Sigmoid colon (tissue), 7 donors: ENCODE results near the gene AKAP12. TPM values are rescaled to one million over a fixed set of nuclear protein-coding genes. Genes with fewer than 3 reads are reported as not detected.

ENCODE experiments used
- DNase-seq: peaks from one replicate; pipeline ENCODE4 v3.0.0-alpha.2; 2019
- H3K27ac ChIP-seq, 4 donors: fragments of 200-600 bp; sonication (generic); one replicate each; pipeline ENCODE4 v1.5.1; 2016 to 2019; ENCODE audit warnings: mild to moderate bottlenecking in 1 of 4
- H3K27me3 ChIP-seq, 3 donors: fragments of 200-600 bp; sonication (generic); one replicate each; pipeline ENCODE4 v1.5.1; 2019; ENCODE audit warnings: mild to moderate bottlenecking in 1 of 3
- H3K36me3 ChIP-seq, 4 donors: fragments of 200-600 bp; sonication (generic); one replicate each; pipeline ENCODE4 v1.5.1; 2016 to 2019
- H3K4me1 ChIP-seq, 4 donors: fragments of 200-600 bp; sonication (generic); one replicate each; pipeline ENCODE4 v1.5.1; 2017 to 2019
- H3K4me3 ChIP-seq, 4 donors: fragments of 200-600 bp; sonication (generic); one replicate each; pipeline ENCODE4 v1.5.1; 2017 to 2019; ENCODE audit warnings: mild to moderate bottlenecking in 2 of 4, moderate library complexity in 1 of 4
- H3K9me3 ChIP-seq, 4 donors: fragments of 200-600 bp in 3 of 4; sonication (generic) in 3 of 4; one replicate each; pipeline versions ENCODE4 v1.5.1 to v1.6.1; 2013 to 2019
- CTCF ChIP-seq, 4 experiments: fragments of 450-650 bp in 3 of 4; fragments of 200-600 bp in 1 of 4; IDR thresholded peaks; one replicate each; pipeline ENCODE4 v1.5.1; 2016 to 2019; ENCODE audit warnings: antibody characterized with exemption in 4 of 4, mild to moderate bottlenecking in 3 of 4, moderate library complexity in 2 of 4
- EP300 ChIP-seq, 4 donors: sonication (generic); formaldehyde crosslinking; IDR thresholded peaks; one replicate each; pipeline ENCODE4 v1.6.1; 2017; ENCODE audit warnings: antibody characterized with exemption in 4 of 4
- POLR2A ChIP-seq, 2 donors: fragments of 450-650 bp; IDR thresholded peaks; one replicate each; pipeline ENCODE4 v1.6.1; 2016; ENCODE audit warnings: antibody characterized with exemption in 2 of 2, mild to moderate bottlenecking in 2 of 2, moderate library complexity in 2 of 2
- POLR2AphosphoS5 ChIP-seq, 4 donors: sonication (generic); formaldehyde crosslinking; IDR thresholded peaks; one replicate each; pipeline ENCODE4 v1.6.1; 2017; ENCODE audit warnings: antibody characterized with exemption in 4 of 4
- WGBS, 2 donors: extraction: QIAGEN DNeasy Blood & Tissue Kit; methylation state at CpG; one replicate each; pipeline ENCODE4 v1.1.7; 2013; 5-methylcytosine and 5-hydroxymethylcytosine counted together
- intact Hi-C: fragments of 100-400 bp; cut with DNase I; formaldehyde crosslinking; loops from one replicate; pipeline ENCODE4 v1.15.1; 2023
- polyA plus RNA-seq, 3 donors: library from polyadenylated mRNA; stranded (reverse); fragments of 200-250 nt; gene quantifications; one replicate each; pipeline ENCODE4 v1.2.3, GENCODE V29; 2013
- total RNA-seq, 4 donors: library from RNA; depleted of rRNA; stranded (reverse); fragments of >200 nt; gene quantifications; one replicate each; pipeline ENCODE4 v1.1.0, GENCODE V29; 2016
- donor health status: healthy with polysubstance abuse.
- donor health status: Bipolar disorder and iron deficiency.
- donor health status: healthy.

The AKAP12 gene
- total and polyA plus RNA-seq, 7 donors = 1.2 to 244 (median 133) TPM

GRCh38 chr6:151286214-151286613, 46.4 kb downstream of the AKAP12 start:
- DNase-seq = peak; percentile 48
- Histone ChIP-seq H3K4me1 (peaks cover 0 to 78% (median 61%) of the 10 kb centered on the region in 4 donors), H3K4me3 (no peak overlapping the region)

GRCh38 chr6:151288712-151289398, 49.1 kb downstream of the AKAP12 start:
- Histone ChIP-seq H3K27ac (peak overlapping the region in 3 of 4 donors; percentile 88 to 96 (median 88)), H3K27me3 (no peaks in the 10 kb centered on the region), H3K4me1 (peaks cover 0 to 83% (median 70%) of the 10 kb centered on the region in 4 donors), H3K4me3 (no peak overlapping the region), H3K9me3 (no peaks in the 10 kb centered on the region), H3K36me3 (no peaks in the 10 kb centered on the region)
- TF ChIP-seq EP300 (IDR thresholded peaks at IDR 0.05) = peak in 1 of 4 donors; percentile 26
- TF ChIP-seq POLR2AphosphoS5 (IDR thresholded peaks at IDR 0.05) = peak in 3 of 4 donors; percentile 14 to 41 (median 33)
- no peak for TF ChIP-seq POLR2A (IDR thresholded peaks at IDR 0.05)
- no peak for TF ChIP-seq CTCF (IDR thresholded peaks at IDR 0.05)
- intact Hi-C loops = no loop called here
- no peak for DNase-seq
- WGBS, 2 donors = 86 to 87% methylated on average over 10 of the region's 10 CpGs

More at GRCh38 chr6:151286214-151286613, 46.4 kb downstream of the AKAP12 start:
- Histone ChIP-seq H3K9me3 (no peaks in the 10 kb centered on the region), H3K27me3 (no peaks in the 10 kb centered on the region), H3K36me3 (no peaks in the 10 kb centered on the region), H3K27ac (peak overlapping the region; percentile 60 to 96 (median 76))
- intact Hi-C loops = no loop called here
- peak in 1 of 4 donors; percentile 8 for TF ChIP-seq POLR2AphosphoS5 (IDR thresholded peaks at IDR 0.05)
- TF ChIP-seq EP300 (IDR thresholded peaks at IDR 0.05) = no peak
- 24 to 48% methylated on average over 7 of the region's 7 CpGs for WGBS, 2 donors

GRCh38 chr6:151289399-151290007, 49.7 kb downstream of the AKAP12 start:
- WGBS, 2 donors = 70 to 81% methylated on average over 2 of the region's 2 CpGs
- Histone ChIP-seq H3K9me3 (no peaks in the 10 kb centered on the region), H3K27ac (peak overlapping the region; percentile 16 to 96 (median 88)), H3K27me3 (no peaks in the 10 kb centered on the region), H3K36me3 (no peaks in the 10 kb centered on the region), H3K4me1 (peaks cover 0 to 84% (median 72%) of the 10 kb centered on the region in 4 donors), H3K4me3 (no peak overlapping the region)
- intact Hi-C loops = loop anchor here (5.0 kb wide), 1 partner anchor 47 kb away; no protein-coding TSS in a partner anchor
- no peak for DNase-seq
- TF ChIP-seq EP300 (IDR thresholded peaks at IDR 0.05) (no peak), POLR2AphosphoS5 (IDR thresholded peaks at IDR 0.05) (no peak)

- Histone ChIP-seq H3K4me1 (peaks cover 0 to 84% (median 73%) of the 10 kb centered on the region in 4 donors), H3K4me3 (no peak overlapping the region), H3K27me3 (no peaks in the 10 kb centered on the region), H3K27ac (peak overlapping the region; percentile 83 to 96 (median 88)), H3K9me3 (no peaks in the 10 kb centered on the region), H3K36me3 (no peaks in the 10 kb centered on the region)
- peak; percentile 97 for DNase-seq
- intact Hi-C loops = loop anchor here (5.0 kb wide), 1 partner anchor 49 kb away; no protein-coding TSS in a partner anchor
- no peak for TF ChIP-seq CTCF (IDR thresholded peaks at IDR 0.05)
- TF ChIP-seq POLR2AphosphoS5 (IDR thresholded peaks at IDR 0.05) = peak; percentile 81 to 91 (median 90)
- TF ChIP-seq EP300 (IDR thresholded peaks at IDR 0.05) = peak; percentile 98 to 100 (median 98)
- TF ChIP-seq POLR2A (IDR thresholded peaks at IDR 0.05) = peak in 1 of 2 donors; percentile 30
- 52 to 64% methylated on average over 11 of the region's 11 CpGs for WGBS, 2 donors
Measured at GRCh38 chr6:151290877-151291721, 51.3 kb downstream of the AKAP12 start.

- WGBS, 2 donors = 57 to 63% methylated on average over 2 of the region's 2 CpGs
- Histone ChIP-seq H3K9me3 (no peaks in the 10 kb centered on the region), H3K4me1 (peaks cover 0 to 84% (median 73%) of the 10 kb centered on the region in 4 donors), H3K36me3 (no peaks in the 10 kb centered on the region), H3K4me3 (peak overlapping the region in 1 of 4 donors; percentile 2), H3K27me3 (no peaks in the 10 kb centered on the region), H3K27ac (peak overlapping the region; percentile 83 to 96 (median 88))
- peak in 1 of 4 donors; percentile 36 for TF ChIP-seq POLR2AphosphoS5 (IDR thresholded peaks at IDR 0.05)
- TF ChIP-seq EP300 (IDR thresholded peaks at IDR 0.05) = no peak
- no peak for TF ChIP-seq POLR2A (IDR thresholded peaks at IDR 0.05)
- no peak for DNase-seq
- intact Hi-C loops = loop anchor here (5.0 kb wide), 1 partner anchor 49 kb away; no protein-coding TSS in a partner anchor
Measured at GRCh38 chr6:151291722-151292059, 51.9 kb downstream of the AKAP12 start.
